Esophagus squamous epithelium (tissue), 5 donors: ENCODE measurements around the gene RPS6KA4. TPM values are rescaled to one million over a fixed set of nuclear protein-coding genes. Genes with fewer than 3 reads are reported as not detected.

Experiments
- DNase-seq: peaks from one replicate; lab custom pipeline; 2025; lab: John Stamatoyannopoulos, UW
- H3K27ac ChIP-seq, 4 donors: fragments of 200-600 bp; sonication (generic); one replicate each; pipeline ENCODE4 v1.5.1; 2016 to 2019; ENCODE audit warnings: mild to moderate bottlenecking in 1 of 4
- H3K27me3 ChIP-seq, 4 donors: fragments of 200-600 bp; sonication (generic); 1 replicate in 3 of 4; 2 replicates in 1 of 4; pipeline versions ENCODE4 v1.5.1 to v1.6.0; 2017 to 2021; ENCODE audit warnings: antibody characterized with exemption in 1 of 4
- H3K36me3 ChIP-seq, 3 donors: fragments of 200-600 bp; sonication (generic); one replicate each; pipeline ENCODE4 v1.5.1; 2016 to 2019
- H3K4me1 ChIP-seq, 3 donors: fragments of 200-600 bp; sonication (generic); one replicate each; pipeline ENCODE4 v1.5.1; 2017 to 2019
- H3K4me3 ChIP-seq, 4 donors: fragments of 200-600 bp; sonication (generic); 1 replicate in 3 of 4; 2 replicates in 1 of 4; pipeline ENCODE4 v1.5.1; 2016 to 2019; ENCODE audit warnings: mild to moderate bottlenecking in 2 of 4, moderate library complexity in 1 of 4
- H3K9me3 ChIP-seq, 3 donors: fragments of 200-600 bp; sonication (generic); one replicate each; pipeline ENCODE4 v1.5.1; 2016 to 2019
- POLR2A ChIP-seq, 4 donors: fragments of 450-650 bp; IDR thresholded peaks; one replicate each; pipeline ENCODE4 v1.6.1; 2017; ENCODE audit warnings: antibody characterized with exemption in 4 of 4, mild to moderate bottlenecking in 4 of 4, moderate library complexity in 3 of 4
- WGBS, 2 donors: methylation state at CpG; one replicate each; pipeline ENCODE4 v1.1.5; 2018; 5-methylcytosine and 5-hydroxymethylcytosine counted together
- intact Hi-C: fragments of 100-400 bp; cut with DNase I; formaldehyde crosslinking; loops from one replicate; pipeline ENCODE4 v1.15.0; 2022
- total RNA-seq, 4 donors: library from RNA; depleted of rRNA; stranded (reverse); fragments of >200 nt; gene quantifications; one replicate each; pipeline ENCODE4 v1.1.0, GENCODE V29; 2016
- TF ChIP-seq, protein P1 (sequence below), 6 experiments: fragments of 450-650 bp in 4 of 6; fragments of 200-600 bp in 2 of 6; sonication (generic) in 2 of 6; IDR thresholded peaks; one replicate each; pipeline ENCODE4 v1.5.1; 2016 to 2019; ENCODE audit warnings: antibody characterized with exemption in 6 of 6, mild to moderate bottlenecking in 4 of 6, moderate library complexity in 4 of 6
- donor health status: DM: yes; HTN: yes; CAD: no.

The RPS6KA4 gene
- total RNA-seq, 4 donors from 2014 or later, result 28.6 to 69.8 (median 55.0) TPM

DNA sequence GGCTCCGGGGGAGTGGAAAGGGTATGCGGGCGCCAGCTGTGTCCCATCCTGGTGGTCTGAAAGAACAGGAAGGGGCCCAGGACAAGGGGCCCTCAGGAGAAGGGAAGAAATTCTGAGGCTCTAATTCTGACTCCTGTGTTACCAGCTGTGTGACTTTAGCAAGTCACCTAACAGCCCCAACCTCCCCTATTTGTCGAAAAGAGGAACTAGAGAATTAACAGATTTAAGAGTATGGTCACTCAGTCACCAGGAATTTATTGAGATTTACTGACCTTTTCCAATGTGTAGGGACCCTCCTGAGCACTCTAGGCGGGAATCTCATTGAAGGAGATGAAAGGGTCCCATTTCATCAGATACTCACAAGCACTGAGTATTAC lies 14.6 kb downstream of the RPS6KA4 start:
- TF ChIP-seq, protein P1, sequence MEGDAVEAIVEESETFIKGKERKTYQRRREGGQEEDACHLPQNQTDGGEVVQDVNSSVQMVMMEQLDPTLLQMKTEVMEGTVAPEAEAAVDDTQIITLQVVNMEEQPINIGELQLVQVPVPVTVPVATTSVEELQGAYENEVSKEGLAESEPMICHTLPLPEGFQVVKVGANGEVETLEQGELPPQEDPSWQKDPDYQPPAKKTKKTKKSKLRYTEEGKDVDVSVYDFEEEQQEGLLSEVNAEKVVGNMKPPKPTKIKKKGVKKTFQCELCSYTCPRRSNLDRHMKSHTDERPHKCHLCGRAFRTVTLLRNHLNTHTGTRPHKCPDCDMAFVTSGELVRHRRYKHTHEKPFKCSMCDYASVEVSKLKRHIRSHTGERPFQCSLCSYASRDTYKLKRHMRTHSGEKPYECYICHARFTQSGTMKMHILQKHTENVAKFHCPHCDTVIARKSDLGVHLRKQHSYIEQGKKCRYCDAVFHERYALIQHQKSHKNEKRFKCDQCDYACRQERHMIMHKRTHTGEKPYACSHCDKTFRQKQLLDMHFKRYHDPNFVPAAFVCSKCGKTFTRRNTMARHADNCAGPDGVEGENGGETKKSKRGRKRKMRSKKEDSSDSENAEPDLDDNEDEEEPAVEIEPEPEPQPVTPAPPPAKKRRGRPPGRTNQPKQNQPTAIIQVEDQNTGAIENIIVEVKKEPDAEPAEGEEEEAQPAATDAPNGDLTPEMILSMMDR (IDR thresholded peaks at IDR 0.05), result no peak
- Histone ChIP-seq H3K36me3 (peaks cover 17 to 36% (median 17%) of the 10 kb centered on the region in 3 donors), H3K27ac (no peak overlapping the region), H3K4me3 (no peak overlapping the region), H3K4me1 (peaks cover 0 to 6% (median 0%) of the 10 kb centered on the region in 3 donors), H3K9me3 (no peaks in the 10 kb centered on the region), H3K27me3 (no peaks in the 10 kb centered on the region)
- 63 to 66% methylated on average over 3 to 4 of the region's 5 CpGs for WGBS, 2 donors
- intact Hi-C loops, result no loop called here
- DNase-seq, result no peak

GRCh38 chr11:64376071-64376470 lies 17.1 kb downstream of the RPS6KA4 start:
- TF ChIP-seq, protein P1 (IDR thresholded peaks at IDR 0.05), result no peak
- TF ChIP-seq POLR2A (IDR thresholded peaks at IDR 0.05), result no peak
- intact Hi-C loops, result no loop called here
- 84 to 87% methylated on average over 4 to 7 of the region's 7 CpGs for WGBS, 2 donors

DNA sequence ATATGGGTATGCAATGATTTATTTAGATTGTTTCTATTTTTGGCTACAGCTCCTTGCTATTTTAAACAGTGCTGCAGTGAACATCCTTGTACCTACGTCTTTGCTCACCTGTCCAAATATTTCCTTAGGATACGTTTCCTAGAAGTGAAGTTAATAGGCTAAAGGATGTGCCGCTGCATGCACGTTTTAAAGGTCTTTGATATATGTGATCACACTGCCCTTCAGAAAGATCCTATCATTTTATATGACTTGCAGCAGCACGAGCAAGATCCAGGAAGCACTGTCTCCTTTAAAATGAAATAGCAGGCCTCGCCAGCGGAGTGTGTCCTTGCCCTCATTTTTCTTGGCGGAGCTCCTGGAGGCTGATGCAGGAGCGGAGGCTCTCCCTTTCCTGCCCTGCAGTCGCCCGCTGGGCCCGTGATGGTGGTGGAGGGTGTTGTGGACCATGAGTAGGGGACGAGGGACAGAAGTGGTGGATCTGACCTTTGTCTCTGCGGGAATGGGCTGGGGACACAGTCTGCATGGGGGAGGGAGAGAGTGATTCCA lies 19.4 kb downstream of the RPS6KA4 start:
- H3K27me3 ChIP-seq, result peaks cover 0 to 22% (median 0%) of the 10 kb centered on the region in 4 donors
- TF ChIP-seq POLR2A (IDR thresholded peaks at IDR 0.05), result no peak
- TF ChIP-seq, protein P1 (IDR thresholded peaks at IDR 0.05), result no peak
- intact Hi-C loops, result no loop called here
- WGBS, 2 donors, result 25 to 40% methylated on average over 11 to 14 of the region's 14 CpGs
- DNase-seq, result no peak
- no peaks in the 10 kb centered on the region for H3K36me3 ChIP-seq
- H3K4me1 ChIP-seq, result peaks cover 0 to 16% (median 0%) of the 10 kb centered on the region in 3 donors
- H3K4me3 ChIP-seq, result no peak overlapping the region
- no peaks in the 10 kb centered on the region for H3K9me3 ChIP-seq
- H3K27ac ChIP-seq, result no peak overlapping the region

More at GRCh38 chr11:64376071-64376470, 17.1 kb downstream of the RPS6KA4 start:
- Histone ChIP-seq H3K27ac (no peak overlapping the region), H3K4me1 (peaks cover 0 to 16% (median 0%) of the 10 kb centered on the region in 3 donors), H3K36me3 (peaks cover 0 to 11% (median 0%) of the 10 kb centered on the region in 3 donors), H3K4me3 (no peak overlapping the region), H3K9me3 (no peaks in the 10 kb centered on the region), H3K27me3 (peaks cover 0 to 3% (median 0%) of the 10 kb centered on the region in 4 donors)
- DNase-seq, result no peak

GRCh38 chr11:64379160-64379559 lies 20.2 kb downstream of the RPS6KA4 start:
- intact Hi-C loops, result no loop called here
- no peaks in the 10 kb centered on the region for H3K36me3 ChIP-seq
- TF ChIP-seq, protein P1 (IDR thresholded peaks at IDR 0.05), result no peak
- TF ChIP-seq POLR2A (IDR thresholded peaks at IDR 0.05), result no peak
- peaks cover 0 to 29% (median 0%) of the 10 kb centered on the region in 4 donors for H3K27me3 ChIP-seq
- H3K4me3 ChIP-seq, result no peak overlapping the region
- no peak overlapping the region for H3K27ac ChIP-seq
- peaks cover 0 to 16% (median 0%) of the 10 kb centered on the region in 3 donors for H3K4me1 ChIP-seq
- WGBS, 2 donors, result 31 to 46% methylated on average over 3 to 8 of the region's 15 CpGs
- DNase-seq, result no peak
- H3K9me3 ChIP-seq, result no peaks in the 10 kb centered on the region

DNA sequence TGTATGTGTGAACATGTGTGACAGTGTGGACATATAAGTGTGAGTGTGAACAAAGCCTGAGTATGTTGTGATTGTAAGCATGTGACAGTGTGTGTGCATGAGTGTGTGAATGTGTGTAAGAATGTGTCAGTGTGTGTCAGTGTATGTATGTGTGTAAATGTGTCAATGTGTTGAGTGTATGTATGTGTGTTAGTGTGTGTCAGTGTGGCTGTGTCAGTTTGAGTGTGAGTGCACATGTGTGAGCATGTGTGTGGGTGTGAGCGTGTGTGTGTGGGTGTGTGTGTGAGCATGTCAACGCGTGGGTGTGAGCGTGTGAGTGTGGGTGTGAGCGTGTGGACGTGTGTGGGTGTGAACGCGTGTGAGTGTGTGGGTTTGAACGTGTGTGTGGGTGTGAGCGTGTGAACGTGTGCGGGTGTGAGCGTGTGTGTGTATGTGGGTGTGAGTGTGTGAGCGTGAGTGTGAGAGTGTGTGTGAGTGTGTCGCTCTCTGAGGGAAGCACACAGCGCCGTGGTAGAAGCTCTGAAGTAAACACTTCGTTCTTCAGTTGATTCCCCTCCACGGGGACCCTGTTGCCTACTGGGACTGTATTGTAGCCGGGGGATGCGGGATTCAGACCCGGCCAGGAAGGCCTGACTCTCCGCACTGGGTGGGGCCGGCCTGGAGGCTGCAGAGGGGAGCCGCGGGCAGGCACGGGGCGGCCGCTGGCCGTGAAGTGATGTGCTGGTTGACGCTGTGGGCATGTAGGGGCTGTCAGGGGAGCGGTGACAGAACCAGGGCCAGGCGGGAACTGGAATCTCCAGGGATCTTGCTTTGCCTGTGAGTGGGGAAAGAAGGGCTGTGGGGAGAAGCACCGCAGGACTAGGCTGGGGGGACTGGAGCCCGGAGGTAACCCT lies 21.1 kb downstream of the RPS6KA4 start:
- H3K4me1 ChIP-seq, result peaks cover 0 to 16% (median 0%) of the 10 kb centered on the region in 3 donors
- no peaks in the 10 kb centered on the region for H3K36me3 ChIP-seq
- TF ChIP-seq, protein P1 (IDR thresholded peaks at IDR 0.05), result no peak
- TF ChIP-seq POLR2A (IDR thresholded peaks at IDR 0.05), result no peak
- intact Hi-C loops, result loop anchor here (10.0 kb wide), 1 partner anchor 275 kb away; no protein-coding TSS in a partner anchor
- H3K9me3 ChIP-seq, result no peaks in the 10 kb centered on the region
- no peak overlapping the region for H3K4me3 ChIP-seq
- peaks cover 0 to 29% (median 0%) of the 10 kb centered on the region in 4 donors for H3K27me3 ChIP-seq
- no peak for DNase-seq
- no peak overlapping the region for H3K27ac ChIP-seq
- WGBS, 2 donors, result 65 to 76% methylated on average over 20 to 27 of the region's 35 CpGs
